Progenitor cell of endocrine pancreas (in vitro differentiated cells): ENCODE measurements around the gene FBN1. TPM values are rescaled to one million over a fixed set of nuclear protein-coding genes. Genes with fewer than 3 reads are reported as not detected.
A peak's percentile ranks its signal among the peaks of the same experiment; 100 is the strongest.

Experiments used
- DNase-seq: peaks from one replicate; pipeline ENCODE4 v3.0.0; 2021; ENCODE audit warnings: low spot score; ENCODE audit not compliant: unreplicated experiment
- H3K27ac Mint-ChIP-seq: 2 replicates; pipeline ENCODE4 v1.8.0; 2021; ENCODE audit warnings: mild to moderate bottlenecking, moderate library complexity, mixed read lengths
- H3K27me3 Mint-ChIP-seq: 2 replicates; pipeline ENCODE4 v1.8.0; 2021; ENCODE audit warnings: mixed read lengths
- H3K36me3 Mint-ChIP-seq: 2 replicates; pipeline ENCODE4 v1.8.0; 2022; ENCODE audit warnings: mixed read lengths; ENCODE audit not compliant: insufficient read depth
- H3K4me1 Mint-ChIP-seq: 2 replicates; pipeline ENCODE4 v1.8.0; 2021; ENCODE audit warnings: low read depth, mixed read lengths
- H3K4me3 Mint-ChIP-seq: 2 replicates; pipeline ENCODE4 v1.8.0; 2021; ENCODE audit warnings: low read depth, mild to moderate bottlenecking, moderate library complexity, mixed read lengths
- H3K9me3 Mint-ChIP-seq: 2 replicates; pipeline ENCODE4 v1.8.0; 2021; ENCODE audit warnings: low read depth, mixed read lengths
- CTCF ChIP-seq: fragments of 200-600 bp; sonication (generic); IDR thresholded peaks from one replicate; pipeline ENCODE4 v1.5.0; 2021; ENCODE audit warnings: antibody characterized with exemption, mild to moderate bottlenecking; ENCODE audit not compliant: unreplicated experiment
- total RNA-seq: library from RNA; stranded (reverse); gene quantifications from 2 replicates; pipeline ENCODE4 v1.2.1, GENCODE V29; 2021

The FBN1 gene
- total RNA-seq, 1 donor from 2014 or later, result 3.3 TPM

- Mint-ChIP-seq H3K27ac (peak overlapping the region; percentile 79), H3K36me3 (peaks cover 2% of the 10 kb centered on the region), H3K27me3 (no peaks in the 10 kb centered on the region), H3K4me3 (no peak overlapping the region), H3K4me1 (peaks cover 10% of the 10 kb centered on the region), H3K9me3 (peaks cover 8% of the 10 kb centered on the region)
- no peak for DNase-seq
- TF ChIP-seq CTCF, result no peak
Observed at GRCh38 chr15:48681353-48681752, 35.8 kb upstream of the FBN1 start.

- TF ChIP-seq CTCF, result no peak
- Mint-ChIP-seq H3K4me1 (peaks cover 10% of the 10 kb centered on the region), H3K36me3 (no peaks in the 10 kb centered on the region), H3K27me3 (no peaks in the 10 kb centered on the region), H3K27ac (no peak overlapping the region), H3K9me3 (peaks cover 3% of the 10 kb centered on the region), H3K4me3 (no peak overlapping the region)
- DNase-seq, result no peak
Observed at GRCh38 chr15:48680841-48681240, 35.3 kb upstream of the FBN1 start.

GRCh38 chr15:48679952-48680351, 34.4 kb upstream of the FBN1 start:
- TF ChIP-seq CTCF, result no peak
- DNase-seq, result no peak
- no peak overlapping the region for H3K27ac Mint-ChIP-seq
- H3K4me1 Mint-ChIP-seq, result peaks cover 10% of the 10 kb centered on the region
- no peak overlapping the region for H3K4me3 Mint-ChIP-seq
- H3K27me3 Mint-ChIP-seq, result no peaks in the 10 kb centered on the region
- no peaks in the 10 kb centered on the region for H3K36me3 Mint-ChIP-seq
- peaks cover 3% of the 10 kb centered on the region for H3K9me3 Mint-ChIP-seq

GRCh38 chr15:48678851-48679250, 33.3 kb upstream of the FBN1 start:
- TF ChIP-seq CTCF, result no peak
- peaks cover 10% of the 10 kb centered on the region for H3K4me1 Mint-ChIP-seq
- H3K27ac Mint-ChIP-seq, result no peak overlapping the region
- no peaks in the 10 kb centered on the region for H3K27me3 Mint-ChIP-seq
- H3K9me3 Mint-ChIP-seq, result no peaks in the 10 kb centered on the region
- no peak for DNase-seq
- H3K4me3 Mint-ChIP-seq, result no peak overlapping the region
- no peaks in the 10 kb centered on the region for H3K36me3 Mint-ChIP-seq

- Mint-ChIP-seq H3K4me1 (peaks cover 10% of the 10 kb centered on the region), H3K36me3 (no peaks in the 10 kb centered on the region), H3K4me3 (no peak overlapping the region), H3K27ac (no peak overlapping the region), H3K9me3 (no peaks in the 10 kb centered on the region), H3K27me3 (no peaks in the 10 kb centered on the region)
- no peak for DNase-seq
- TF ChIP-seq CTCF, result no peak
Observed at GRCh38 chr15:48677821-48678220, 32.3 kb upstream of the FBN1 start.
